Measurements from ENCODE around the gene DOCK2. TPM values are rescaled to one million over a fixed set of nuclear protein-coding genes. Genes with fewer than 3 reads are reported as not detected.

Gene DOCK2
- total and polyA plus RNA-seq, 5 experiments from 2014 or later = 59.5 to 182 (median 84.6) TPM

- POLR2A ChIA-PET = no interaction called here
- H3K27ac Mint-ChIP-seq = peak overlapping the region in 3 of 10 donors; percentile 20 to 67 (median 51)
Observed at GRCh38 chr5:169970911-169971765, 334.1 kb downstream of the DOCK2 start.

GRCh38 chr5:169971780-169972179 is 334.7 kb downstream of the DOCK2 start:
- Mint-ChIP-seq H3K4me3 (no peak overlapping the region), H3K4me1 (peaks cover 3 to 23% (median 15%) of the 10 kb centered on the region in 4 donors), H3K27ac (peak overlapping the region in 3 of 10 donors; percentile 19 to 70 (median 67)), H3K36me3 (peaks cover 0 to 37% (median 3%) of the 10 kb centered on the region in 3 donors), H3K27me3 (no peaks in the 10 kb centered on the region), H3K9me3 (no peaks in the 10 kb centered on the region)
- DNase-seq (no peak), ATAC-seq (no peak)
- POLR2A ChIA-PET = no interaction called here

More at GRCh38 chr5:169970911-169971765, 334.1 kb downstream of the DOCK2 start:
- peaks cover 3 to 23% (median 15%) of the 10 kb centered on the region in 4 donors for H3K4me1 Mint-ChIP-seq
- DNase-seq = no peak
- no peak for ATAC-seq
- H3K27me3 Mint-ChIP-seq = no peaks in the 10 kb centered on the region
- H3K9me3 Mint-ChIP-seq = no peaks in the 10 kb centered on the region
- H3K4me3 Mint-ChIP-seq = no peak overlapping the region
- H3K36me3 Mint-ChIP-seq = peaks cover 0 to 39% (median 3%) of the 10 kb centered on the region in 3 donors

GRCh38 chr5:169973056-169973455 is 336.0 kb downstream of the DOCK2 start:
- Mint-ChIP-seq H3K27ac (peak overlapping the region in 1 of 10 donors; percentile 10), H3K36me3 (peaks cover 0 to 34% (median 0%) of the 10 kb centered on the region in 3 donors), H3K4me3 (no peak overlapping the region), H3K9me3 (no peaks in the 10 kb centered on the region), H3K27me3 (no peaks in the 10 kb centered on the region), H3K4me1 (peaks cover 3 to 14% (median 8%) of the 10 kb centered on the region in 4 donors)
- DNase-seq (no peak), ATAC-seq (no peak)
- POLR2A ChIA-PET = no interaction called here

- ATAC-seq (no peak), DNase-seq (no peak)
- POLR2A ChIA-PET = no interaction called here
- no peak overlapping the region for H3K4me3 Mint-ChIP-seq
- H3K36me3 Mint-ChIP-seq = peaks cover 0 to 35% (median 0%) of the 10 kb centered on the region in 3 donors
- peaks cover 3 to 11% (median 4%) of the 10 kb centered on the region in 4 donors for H3K4me1 Mint-ChIP-seq
- no peaks in the 10 kb centered on the region for H3K9me3 Mint-ChIP-seq
- H3K27ac Mint-ChIP-seq = peak overlapping the region in 1 of 10 donors; percentile 31
- no peaks in the 10 kb centered on the region for H3K27me3 Mint-ChIP-seq
Observed at GRCh38 chr5:169974121-169974770, 337.2 kb downstream of the DOCK2 start.

GRCh38 chr5:169978714-169979113 is 341.6 kb downstream of the DOCK2 start:
- H3K9me3 Mint-ChIP-seq = no peaks in the 10 kb centered on the region
- ATAC-seq = no peak
- H3K27me3 Mint-ChIP-seq = no peaks in the 10 kb centered on the region
- H3K4me1 Mint-ChIP-seq = peaks cover 0 to 2% (median 0%) of the 10 kb centered on the region in 4 donors
- no peak overlapping the region for H3K4me3 Mint-ChIP-seq
- peaks cover 6 to 44% (median 16%) of the 10 kb centered on the region in 3 donors for H3K36me3 Mint-ChIP-seq
- no peak for DNase-seq
- no peak overlapping the region for H3K27ac Mint-ChIP-seq
- POLR2A ChIA-PET = no interaction called here

- H3K36me3 Mint-ChIP-seq = peaks cover 12 to 47% (median 21%) of the 10 kb centered on the region in 3 donors
- H3K27me3 Mint-ChIP-seq = no peaks in the 10 kb centered on the region
- H3K4me1 Mint-ChIP-seq = peaks cover 0 to 2% (median 0%) of the 10 kb centered on the region in 4 donors
- POLR2A ChIA-PET = no interaction called here
- H3K9me3 Mint-ChIP-seq = no peaks in the 10 kb centered on the region
- DNase-seq = no peak
- H3K27ac Mint-ChIP-seq = peak overlapping the region in 1 of 10 donors; percentile 43
- no peak overlapping the region for H3K4me3 Mint-ChIP-seq
- no peak for ATAC-seq
Observed at GRCh38 chr5:169979871-169980270, 342.8 kb downstream of the DOCK2 start.

- no peak for DNase-seq
- no peaks in the 10 kb centered on the region for H3K9me3 Mint-ChIP-seq
- H3K4me3 Mint-ChIP-seq = no peak within 1 kb of the TSS
- no peak for ATAC-seq
- no peaks in the 10 kb centered on the region for H3K27me3 Mint-ChIP-seq
- H3K36me3 Mint-ChIP-seq = peaks cover 18 to 52% (median 24%) of the 10 kb centered on the region in 3 donors
- peaks cover 0 to 2% (median 0%) of the 10 kb centered on the region in 4 donors for H3K4me1 Mint-ChIP-seq
- POLR2A ChIA-PET = no interaction called here
- peak within 1 kb of the TSS in 2 of 10 donors; percentile 43 to 52 for H3K27ac Mint-ChIP-seq
Observed at GRCh38 chr5:169980418-169981053, 343.5 kb downstream of the DOCK2 start, which contains the start of gene INSYN2B. INSYN2B (minus strand) TSS chr5:169980495; CDS start chr5:169883898, 96,597 bp downstream.

GRCh38 chr5:169988206-169988605 is 351.1 kb downstream of the DOCK2 start:
- Mint-ChIP-seq H3K4me3 (no peak overlapping the region), H3K27ac (no peak overlapping the region)
- DNase-seq = no peak

GRCh38 chr5:169988947-169989346 is 351.9 kb downstream of the DOCK2 start:
- POLR2A ChIA-PET = no interaction called here
- H3K4me1 Mint-ChIP-seq = no peaks in the 10 kb centered on the region
- H3K27ac Mint-ChIP-seq = no peak overlapping the region
- H3K9me3 Mint-ChIP-seq = no peaks in the 10 kb centered on the region
- H3K27me3 Mint-ChIP-seq = no peaks in the 10 kb centered on the region
- H3K4me3 Mint-ChIP-seq = no peak overlapping the region
- DNase-seq (no peak), ATAC-seq (no peak)
- peaks cover 31 to 90% (median 42%) of the 10 kb centered on the region in 3 donors for H3K36me3 Mint-ChIP-seq

More at GRCh38 chr5:169988206-169988605, 351.1 kb downstream of the DOCK2 start:
- POLR2A ChIA-PET = no interaction called here
- no peaks in the 10 kb centered on the region for H3K4me1 Mint-ChIP-seq
- H3K36me3 Mint-ChIP-seq = peaks cover 34 to 90% (median 47%) of the 10 kb centered on the region in 3 donors
- no peaks in the 10 kb centered on the region for H3K27me3 Mint-ChIP-seq
- no peaks in the 10 kb centered on the region for H3K9me3 Mint-ChIP-seq
- no peak for ATAC-seq

- DNase-seq (no peak), ATAC-seq (no peak)
- POLR2A ChIA-PET = no interaction called here
- Mint-ChIP-seq H3K4me1 (no peaks in the 10 kb centered on the region), H3K36me3 (peaks cover 29 to 90% (median 39%) of the 10 kb centered on the region in 3 donors), H3K9me3 (no peaks in the 10 kb centered on the region), H3K27me3 (no peaks in the 10 kb centered on the region), H3K4me3 (no peak overlapping the region), H3K27ac (no peak overlapping the region)
Observed at GRCh38 chr5:169989365-169989764, 352.3 kb downstream of the DOCK2 start.

GRCh38 chr5:169991115-169991869 is 354.2 kb downstream of the DOCK2 start:
- H3K27ac Mint-ChIP-seq = peak overlapping the region in 1 of 10 donors; percentile 59
- H3K27me3 Mint-ChIP-seq = no peaks in the 10 kb centered on the region
- no peaks in the 10 kb centered on the region for H3K9me3 Mint-ChIP-seq
- no peak overlapping the region for H3K4me3 Mint-ChIP-seq
- peaks cover 0 to 4% (median 0%) of the 10 kb centered on the region in 4 donors for H3K4me1 Mint-ChIP-seq
- POLR2A ChIA-PET = no interaction called here
- ATAC-seq (no peak), DNase-seq (no peak)
- peaks cover 20 to 90% (median 44%) of the 10 kb centered on the region in 3 donors for H3K36me3 Mint-ChIP-seq

Measured in naive thymus-derived CD8-positive, alpha-beta T cell (primary cell).